Heart left ventricle (tissue), 13 donors: ENCODE results near the gene MAPKAP1.

Experiments used
- CTCF ChIP-seq, 12 donors: fragments of 200-600 bp; sonication (generic) in 4 of 12; IDR thresholded peaks; one replicate each; pipeline versions ENCODE4 v1.5.0 to v1.8.0; 2018 to 2022; ENCODE audit warnings: antibody characterized with exemption in 12 of 12, mild to moderate bottlenecking in 5 of 12
- POLR2A ChIP-seq, 2 donors: fragments of 450-650 bp; IDR thresholded peaks; one replicate each; pipeline ENCODE4 v1.6.1; 2017; ENCODE audit warnings: antibody characterized with exemption in 2 of 2, mild to moderate bottlenecking in 2 of 2, moderate library complexity in 2 of 2
- donor health status: ischemic (EF 13 %, LVEDD 7.1; RV severe dilation, severe dysfunction).
- donor health status: DM: no; HTN: yes; CAD: no.
- donor health status: DM: no; HTN: no; CAD: no.
- donor health status: ischemic (EF 25% LVEDD 6.9; RV normal size, moderate dysfunction).
- donor health status: ischemic (EF 25% LVEDD 5.7; RV mildly dilated, moderate dysfunction).
- donor health status: ischemic (EF 35%, LVEDD 5.7; RV mildly dilated, moderate dysfunction).
- donor health status: nonischemic (EF 11% LVEDD 7.7; RV severe dilation, severe dysfunction).
- donor health status: DM: yes; HTN: yes; CAD: no.
- donor health status: PGD.
- donor health status: ischemic (EF 29% LVEDD 5.4; RV normal size, mild dysfunction).
- donor health status: nonischemic (EF 23%, LVEDD 6.1; RV moderate dilation, normal function).

- TF ChIP-seq CTCF (IDR thresholded peaks at IDR 0.05) (peak; percentile 34 to 69 (median 60)), POLR2A (IDR thresholded peaks at IDR 0.05) (no peak)
Observed at GRCh38 chr9:125631391-125632085, 75.5 kb downstream of the MAPKAP1 start.
